Endothelial cell of umbilical vein (primary cell): ENCODE data around the gene PRKAG2. TPM values are rescaled to one million over a fixed set of nuclear protein-coding genes. Genes with fewer than 3 reads are reported as not detected.

Experiments
- BruUV-seq: library from RNA; stranded (reverse); fragments of 400-500 nt; replicated peaks from 2 replicates; lab custom pipeline; 2021; lab: Mats Ljungman, UMichigan
- CTCF ChIA-PET: fragments of 300-600, 350-600 bp; sonication (Branson Sonifier 250); formaldehyde crosslinking; loops from one replicate; lab custom pipeline; 2021; ENCODE audit warnings: antibody characterized with exemption, inconsistent platforms; lab: Charles Lee
- POLR2A ChIA-PET: fragments of 300-600, 350-600 bp; sonication (Branson Sonifier 250); formaldehyde crosslinking; loops from one replicate; lab custom pipeline; 2021; ENCODE audit warnings: antibody characterized with exemption, inconsistent platforms; lab: Charles Lee
- DNase-seq: peaks from one replicate; pipeline ENCODE4 v3.0.0-alpha.2; 2011; ENCODE audit warnings: low read depth, low spot score
- FAIRE-seq: peaks from 2 replicates; lab custom pipeline; 2011; peaks lifted over from hg19 to GRCh38; lab: Jason Lieb, UNC
- H2AFZ ChIP-seq: 2 replicates; pipeline ENCODE4 v1.6.0; 2012; ENCODE audit warnings: low read depth, low read length, control low read depth, inconsistent platforms
- H3K27ac ChIP-seq: 2 replicates; pipeline ENCODE4 v1.5.1; 2011; ENCODE audit warnings: low read depth, mild to moderate bottlenecking, control low read depth, low read length, moderate library complexity; ENCODE audit not compliant: insufficient read depth
- H3K27me3 ChIP-seq, 2 experiments: 2 replicates each; pipeline versions ENCODE4 v1.6.0 to v1.6.1; 2011; ENCODE audit warnings: low read length in 2 of 2, mixed read lengths in 1 of 2; ENCODE audit not compliant: control insufficient read depth in 2 of 2, insufficient read depth in 2 of 2
- H3K36me3 ChIP-seq, 2 experiments: 2 replicates in 1 of 2; 3 replicates in 1 of 2; pipeline ENCODE4 v1.5.1; 2011; ENCODE audit warnings: low read length in 2 of 2, mild to moderate bottlenecking in 1 of 2, moderate library complexity in 1 of 2; ENCODE audit not compliant: control insufficient read depth in 2 of 2, insufficient read depth in 2 of 2; ENCODE audit errors: extremely low read depth in 1 of 2
- H3K4me1 ChIP-seq: 3 replicates; pipeline ENCODE4 v1.5.1; 2011; ENCODE audit warnings: mild to moderate bottlenecking, low read length; ENCODE audit not compliant: control insufficient read depth, insufficient read depth; ENCODE audit errors: extremely low read depth
- H3K4me2 ChIP-seq: 2 replicates; pipeline ENCODE4 v1.6.1; 2011; ENCODE audit warnings: low read length, control low read depth, mixed read lengths; ENCODE audit not compliant: insufficient read depth
- H3K4me3 ChIP-seq, 3 experiments: fragments of 200-600 bp in 1 of 3; sonication (generic), shearing (Covaris generic) in 1 of 3; replicated peaks in 1 of 3; 2 replicates each; pipeline ENCODE4 v1.5.1; 2011 to 2016; ENCODE audit warnings: control low read depth in 3 of 3, low read length in 3 of 3, mild to moderate bottlenecking in 2 of 3, inconsistent platforms in 1 of 3, low read depth in 1 of 3, moderate library complexity in 1 of 3; ENCODE audit not compliant: insufficient read depth in 1 of 3
- H3K79me2 ChIP-seq: 2 replicates; pipeline ENCODE4 v1.6.0; 2012; ENCODE audit warnings: low read length, inconsistent platforms; ENCODE audit not compliant: control insufficient read depth, insufficient read depth
- H3K9ac ChIP-seq: replicated peaks from 2 replicates; pipeline ENCODE3; 2011; ENCODE audit warnings: low read length, control low read depth; ENCODE audit not compliant: insufficient read depth; ENCODE audit errors: extremely low read depth
- H3K9me1 ChIP-seq: replicated peaks from 3 replicates; pipeline ENCODE4 v1.6.0; 2011; ENCODE audit warnings: mild to moderate bottlenecking, low read length; ENCODE audit not compliant: control insufficient read depth, insufficient read depth; ENCODE audit errors: extremely low read depth
- H3K9me3 ChIP-seq: replicated peaks from 2 replicates; pipeline ENCODE4 v1.5.1; 2012; ENCODE audit warnings: low read length, inconsistent platforms; ENCODE audit not compliant: control insufficient read depth, insufficient read depth
- H4K20me1 ChIP-seq: replicated peaks from 2 replicates; pipeline ENCODE3; 2011; ENCODE audit warnings: mild to moderate bottlenecking, low read length; ENCODE audit not compliant: control insufficient read depth, insufficient read depth; ENCODE audit errors: extremely low read depth
- CTCF ChIP-seq, 2 donors: IDR thresholded peaks; 1 replicate in 1 of 2; 2 replicates in 1 of 2; pipeline ENCODE4 v1.5.1; 2011; ENCODE audit warnings: low read length in 2 of 2, mild to moderate bottlenecking in 2 of 2, moderate library complexity in 2 of 2, control low read depth in 1 of 2, inconsistent platforms in 1 of 2, low read depth in 1 of 2; ENCODE audit not compliant: insufficient read depth in 1 of 2; ENCODE audit errors: extremely low read depth in 1 of 2
- EZH2 ChIP-seq: IDR thresholded peaks from 2 replicates; pipeline ENCODE4 v1.6.1; 2012; ENCODE audit warnings: borderline replicate concordance, low read depth, mild to moderate bottlenecking, moderate library complexity, low read length, inconsistent platforms; ENCODE audit not compliant: severe bottlenecking
- FOS ChIP-seq: IDR thresholded peaks from 2 replicates; pipeline ENCODE4 v1.6.1; 2011; ENCODE audit warnings: mild to moderate bottlenecking, low read length, moderate library complexity, borderline replicate concordance; ENCODE audit not compliant: insufficient read depth
- GATA2 ChIP-seq: IDR thresholded peaks from 2 replicates; pipeline ENCODE4 v1.7.0; 2011; ENCODE audit warnings: low read depth, mild to moderate bottlenecking, moderate library complexity, mixed read lengths, low read length; ENCODE audit not compliant: insufficient read length, insufficient read depth
- JUN ChIP-seq: IDR thresholded peaks from 2 replicates; pipeline ENCODE4 v1.6.1; 2011; ENCODE audit warnings: borderline replicate concordance, low read depth; ENCODE audit not compliant: insufficient read length, insufficient read depth
- MYC ChIP-seq: IDR thresholded peaks from one replicate; pipeline ENCODE4 v1.6.1; 2011; ENCODE audit warnings: mild to moderate bottlenecking, low read depth, low read length
- POLR2A ChIP-seq: IDR thresholded peaks from 2 replicates; pipeline ENCODE4 v1.6.1; 2012; ENCODE audit warnings: low read depth, mild to moderate bottlenecking, control low read depth, low read length
- POLR2AphosphoS5 ChIP-seq: IDR thresholded peaks from 2 replicates; pipeline ENCODE4 v1.6.1; 2012; ENCODE audit warnings: low read depth, mild to moderate bottlenecking, control low read depth, low read length, moderate library complexity; ENCODE audit not compliant: insufficient read depth
- dilution Hi-C: fragments of 300-500 bp; cut with MboI; formaldehyde crosslinking; loops from one replicate; pipeline ENCODE4 v1.15.0; 2019; ENCODE audit warnings: low sequenced_read_pairs; ENCODE audit not compliant: extremely low pct_ligation_motif_present
- intact Hi-C: fragments of 100-400 bp; cut with micrococcal nuclease; formaldehyde crosslinking; loops from one replicate; pipeline ENCODE4 v1.10.0; 2022
- polyA plus RNA-seq, 4 experiments: library from polyadenylated mRNA; depleted of rRNA in 3 of 4; stranded (reverse) in 3 of 4; unstranded in 1 of 4; fragments of >200 nt; gene quantifications; 2 replicates each; pipeline versions ENCODE4 v1.2.1 to v1.2.3, GENCODE V29; 2011 to 2012; ENCODE audit warnings: missing spikeins in 1 of 4
- total RNA-seq: library from RNA; stranded (reverse); gene quantifications from 2 replicates; pipeline ENCODE4 v1.2.3, GENCODE V29; 2021
- TF ChIP-seq, protein P1 (sequence below): IDR thresholded peaks from 2 replicates; pipeline ENCODE4 v1.6.1; 2011; ENCODE audit not compliant: insufficient read depth, insufficient read length

The PRKAG2 gene
- total and polyA plus RNA-seq, 2 donors (not counting 3 experiments of a cell fraction or from before 2014, with no cell fraction given), result 19.3 to 51.5 TPM

GRCh38 chr7:151702961-151703360 is 174.0 kb downstream of the PRKAG2 start:
- no TSS peak for BruUV-seq
- intact Hi-C loops, result no loop called here

More at GRCh38 chr7:151702961-151703360, 174.0 kb downstream of the PRKAG2 start:
- TF ChIP-seq CTCF (IDR thresholded peaks at IDR 0.05; ENCODE audit: extremely low read depth in 1 of 2, insufficient read depth in 1 of 2, low read depth in 1 of 2, low read length in 2 of 2) (no peak), GATA2 (no peak), JUN (no peak), MYC (no peak), EZH2 (no peak), POLR2AphosphoS5 (no peak), FOS (no peak), POLR2A (no peak)
- TF ChIP-seq, protein P1, sequence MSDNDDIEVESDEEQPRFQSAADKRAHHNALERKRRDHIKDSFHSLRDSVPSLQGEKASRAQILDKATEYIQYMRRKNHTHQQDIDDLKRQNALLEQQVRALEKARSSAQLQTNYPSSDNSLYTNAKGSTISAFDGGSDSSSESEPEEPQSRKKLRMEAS, result no peak
- no peaks in the 10 kb centered on the region for H3K9me3 ChIP-seq
- POLR2A ChIA-PET, result no interaction called here
- H3K27ac ChIP-seq, result no peak overlapping the region
- no peak overlapping the region for H2AFZ ChIP-seq
- dilution Hi-C loops, result no loop called here
- H3K4me3 ChIP-seq, result no peak overlapping the region
- H3K4me1 ChIP-seq, result no peaks in the 10 kb centered on the region
- no peak for FAIRE-seq
- H3K4me2 ChIP-seq, result no peak overlapping the region
- no peaks in the 10 kb centered on the region for H3K9me1 ChIP-seq
- H3K79me2 ChIP-seq, result no peaks in the 10 kb centered on the region
- DNase-seq, result no peak
- no peaks in the 10 kb centered on the region for H4K20me1 ChIP-seq
- CTCF ChIA-PET, result interaction anchor here (0.6 to 1.0 kb wide), 3 partner anchors 17 to 72 kb away, joined by 3 read pairs; no protein-coding TSS in a partner anchor
- no peaks in the 10 kb centered on the region for H3K27me3 ChIP-seq
- no peaks in the 10 kb centered on the region for H3K36me3 ChIP-seq
- H3K9ac ChIP-seq, result no peak overlapping the region
